HG03095 (cell line): ENCODE results near the gene MAP3K5.

Experiments used
- ATAC-seq: cut with Tn5 transposase; IDR thresholded peaks from one replicate; pipeline ENCODE4 v1.9.1; 2021; ENCODE audit warnings: moderate library complexity; ENCODE audit not compliant: unreplicated experiment

Gene MAP3K5

GRCh38 chr6:136654086-136654485, 138.2 kb downstream of the MAP3K5 start:
- no peak for ATAC-seq

- no peak for ATAC-seq
These were observed 139.6 kb downstream of the MAP3K5 start for GRCh38 chr6:136652656-136653055.

- no peak for ATAC-seq
These were observed 140.3 kb downstream of the MAP3K5 start for GRCh38 chr6:136651982-136652381.

GRCh38 chr6:136647363-136647852, 144.9 kb downstream of the MAP3K5 start:
- ATAC-seq = peak; percentile 56

- no peak for ATAC-seq
These were observed 145.9 kb downstream of the MAP3K5 start for GRCh38 chr6:136646377-136646776.

- ATAC-seq = no peak
These were observed 147.7 kb downstream of the MAP3K5 start for GRCh38 chr6:136644597-136644952.

- no peak for ATAC-seq
These were observed 148.3 kb downstream of the MAP3K5 start for GRCh38 chr6:136643850-136644596.

GRCh38 chr6:136641873-136642465, 150.3 kb downstream of the MAP3K5 start:
- ATAC-seq = no peak

- no peak for ATAC-seq
These were observed 151.1 kb downstream of the MAP3K5 start for GRCh38 chr6:136641166-136641565.

- ATAC-seq = no peak
These were observed 152.0 kb downstream of the MAP3K5 start for GRCh38 chr6:136640132-136640915.

- no peak for ATAC-seq
These were observed 152.6 kb downstream of the MAP3K5 start for GRCh38 chr6:136639702-136640101.

GRCh38 chr6:136635615-136636014, 156.7 kb downstream of the MAP3K5 start:
- no peak for ATAC-seq

- ATAC-seq = no peak
These were observed 158.9 kb downstream of the MAP3K5 start for GRCh38 chr6:136633355-136633754.

- ATAC-seq = no peak
These were observed 163.3 kb downstream of the MAP3K5 start for GRCh38 chr6:136628996-136629395.

- ATAC-seq = no peak
These were observed 165.1 kb downstream of the MAP3K5 start for GRCh38 chr6:136627191-136627590.

GRCh38 chr6:136625293-136625692, 167.0 kb downstream of the MAP3K5 start:
- no peak for ATAC-seq

- no peak for ATAC-seq
These were observed 167.9 kb downstream of the MAP3K5 start for GRCh38 chr6:136624347-136624746.

- ATAC-seq = no peak
These were observed 174.2 kb downstream of the MAP3K5 start for GRCh38 chr6:136618086-136618485.

GRCh38 chr6:136616527-136616926, 175.8 kb downstream of the MAP3K5 start:
- no peak for ATAC-seq

GRCh38 chr6:136614994-136615393, 177.3 kb downstream of the MAP3K5 start:
- no peak for ATAC-seq

GRCh38 chr6:136614350-136614749, 177.9 kb downstream of the MAP3K5 start:
- ATAC-seq = no peak

- no peak for ATAC-seq
These were observed 178.8 kb downstream of the MAP3K5 start for GRCh38 chr6:136613477-136613876.
